ES-I3 (cell line): ENCODE data around the gene MRPS2.
"Not testable (repeated sequence)": the region's sequence is repeated elsewhere in the genome, so short reads cannot be mapped to it uniquely, and the experiment has no call there.

Experiments
- H3K36me3 ChIP-seq: 2 replicates; pipeline ENCODE4 v1.6.1; 2013; ENCODE audit warnings: mild to moderate bottlenecking, low read length, control low read depth, moderate library complexity; ENCODE audit not compliant: insufficient read depth
- H3K4me1 ChIP-seq: 2 replicates; pipeline ENCODE4 v1.6.1; 2013; ENCODE audit warnings: mild to moderate bottlenecking, control low read depth, low read length; ENCODE audit not compliant: insufficient read depth
- H3K9ac ChIP-seq: 2 replicates; pipeline ENCODE4 v1.6.1; 2013; ENCODE audit warnings: low read depth, mild to moderate bottlenecking, low read length, moderate library complexity
- H3K9me3 ChIP-seq: 2 replicates; pipeline ENCODE4 v1.6.1; 2013; ENCODE audit warnings: mild to moderate bottlenecking, low read length, moderate library complexity; ENCODE audit not compliant: control insufficient read depth, insufficient read depth

MRPS2 gene

GRCh38 chr9:135512241-135512603 is 11.7 kb downstream of the MRPS2 start:
- Histone ChIP-seq H3K4me1 (peaks cover 6% of the 10 kb centered on the region; the same call in 1 of the 2 replicates), H3K36me3 (no peaks in the 10 kb centered on the region), H3K9ac (no peak overlapping the region), H3K9me3 (no peaks in the 10 kb centered on the region; the same call in 1 of the 2 replicates)

GRCh38 chr9:135512904-135513303 is 12.4 kb downstream of the MRPS2 start:
- Histone ChIP-seq H3K9ac (no peak overlapping the region), H3K4me1 (peaks cover 6% of the 10 kb centered on the region; the same call in 1 of the 2 replicates), H3K36me3 (no peaks in the 10 kb centered on the region), H3K9me3 (no peaks in the 10 kb centered on the region; the same call in 1 of the 2 replicates)

GRCh38 chr9:135513351-135513846 is 12.9 kb downstream of the MRPS2 start:
- peaks cover 6% of the 10 kb centered on the region; the same call in 1 of the 2 replicates for H3K4me1 ChIP-seq
- H3K9me3 ChIP-seq, result no peaks in the 10 kb centered on the region; the same call in 1 of the 2 replicates
- no peaks in the 10 kb centered on the region for H3K36me3 ChIP-seq
- H3K9ac ChIP-seq, result no peak overlapping the region

- not testable (repeated sequence) for H3K9me3 ChIP-seq, H3K36me3 ChIP-seq, H3K9ac ChIP-seq, H3K4me1 ChIP-seq
Measured at GRCh38 chr9:135513906-135514305, 13.4 kb downstream of the MRPS2 start.

GRCh38 chr9:135514342-135515082 is 14.0 kb downstream of the MRPS2 start:
- Histone ChIP-seq H3K9ac (no peak overlapping the region), H3K36me3 (no peaks in the 10 kb centered on the region), H3K9me3 (no peaks in the 10 kb centered on the region), H3K4me1 (peaks cover 6% of the 10 kb centered on the region; the same call in 1 of the 2 replicates)

- H3K9me3 ChIP-seq, result no peaks in the 10 kb centered on the region
- H3K9ac ChIP-seq, result no peak overlapping the region
- peaks cover 6% of the 10 kb centered on the region; the same call in 1 of the 2 replicates for H3K4me1 ChIP-seq
- no peaks in the 10 kb centered on the region for H3K36me3 ChIP-seq
Measured at GRCh38 chr9:135515083-135515951, 14.8 kb downstream of the MRPS2 start.

GRCh38 chr9:135516132-135516860 is 15.8 kb downstream of the MRPS2 start:
- H3K4me1 ChIP-seq, result peaks cover 6% of the 10 kb centered on the region; the same call in 1 of the 2 replicates
- H3K36me3 ChIP-seq, result no peaks in the 10 kb centered on the region
- no peak overlapping the region for H3K9ac ChIP-seq
- H3K9me3 ChIP-seq, result no peaks in the 10 kb centered on the region

GRCh38 chr9:135517407-135517822 is 16.9 kb downstream of the MRPS2 start:
- peaks cover 9% of the 10 kb centered on the region; the same call in 1 of the 2 replicates for H3K4me1 ChIP-seq
- H3K9me3 ChIP-seq, result no peaks in the 10 kb centered on the region
- no peaks in the 10 kb centered on the region for H3K36me3 ChIP-seq
- H3K9ac ChIP-seq, result no peak overlapping the region

- H3K4me1 ChIP-seq, result peaks cover 6% of the 10 kb centered on the region; the same call in 1 of the 2 replicates
- H3K36me3 ChIP-seq, result no peaks in the 10 kb centered on the region
- H3K9ac ChIP-seq, result no peak overlapping the region
- H3K9me3 ChIP-seq, result no peaks in the 10 kb centered on the region
Measured at GRCh38 chr9:135519179-135519971, 18.9 kb downstream of the MRPS2 start.

GRCh38 chr9:135520916-135521607 is 20.6 kb downstream of the MRPS2 start, which contains the start of gene LCN1:
TSS of gene LCN1 (plus strand) at chr9:135521440. CDS start at chr9:135521498, 58 bp downstream.
- no peaks in the 10 kb centered on the region for H3K36me3 ChIP-seq
- peaks cover 6% of the 10 kb centered on the region; the same call in 1 of the 2 replicates for H3K4me1 ChIP-seq
- H3K9ac ChIP-seq, result no peak within 1 kb of the TSS
- no peaks in the 10 kb centered on the region for H3K9me3 ChIP-seq

GRCh38 chr9:135521608-135522095 is 21.2 kb downstream of the MRPS2 start:
- Histone ChIP-seq H3K4me1 (peaks cover 6% of the 10 kb centered on the region; the same call in 1 of the 2 replicates), H3K9me3 (no peaks in the 10 kb centered on the region), H3K36me3 (no peaks in the 10 kb centered on the region), H3K9ac (no peak overlapping the region)

GRCh38 chr9:135522137-135522877 is 21.8 kb downstream of the MRPS2 start:
- Histone ChIP-seq H3K9me3 (no peaks in the 10 kb centered on the region), H3K9ac (no peak overlapping the region), H3K36me3 (no peaks in the 10 kb centered on the region), H3K4me1 (peaks cover 12% of the 10 kb centered on the region; the same call in 1 of the 2 replicates)
